Spleen (tissue), 7 donors: ENCODE results near the gene SASS6.

Experiments
- POLR2A ChIP-seq, 3 donors: fragments of 450-650 bp; IDR thresholded peaks; one replicate each; pipeline ENCODE4 v1.5.1; 2017; ENCODE audit warnings: antibody characterized with exemption in 3 of 3, mild to moderate bottlenecking in 1 of 3
- POLR2AphosphoS5 ChIP-seq, 3 donors: sonication (generic); formaldehyde crosslinking; IDR thresholded peaks; one replicate each; pipeline ENCODE4 v1.5.1; 2017; ENCODE audit warnings: antibody characterized with exemption in 3 of 3
- TF ChIP-seq, protein P1 (sequence below), 11 experiments: fragments of 200-600 bp in 7 of 11; fragments of 450-650 bp in 4 of 11; sonication (generic) in 4 of 11; IDR thresholded peaks in 8 of 11; conservative IDR thresholded peaks in 3 of 11; 1 replicate in 7 of 11; 2 replicates in 4 of 11; pipeline versions ENCODE4 v1.4.0 to v1.8.0; 2016 to 2021; ENCODE audit warnings: antibody characterized with exemption in 11 of 11, inconsistent platforms in 4 of 11, mild to moderate bottlenecking in 1 of 11
- donor health status: DM: no; HTN: no; CAD: no; lungs with moderate emphysema.
- donor health status: DM: no; HTN: no; CAD: no.
- donor health status: DM: no; HTN: no; CAD: no.

DNA sequence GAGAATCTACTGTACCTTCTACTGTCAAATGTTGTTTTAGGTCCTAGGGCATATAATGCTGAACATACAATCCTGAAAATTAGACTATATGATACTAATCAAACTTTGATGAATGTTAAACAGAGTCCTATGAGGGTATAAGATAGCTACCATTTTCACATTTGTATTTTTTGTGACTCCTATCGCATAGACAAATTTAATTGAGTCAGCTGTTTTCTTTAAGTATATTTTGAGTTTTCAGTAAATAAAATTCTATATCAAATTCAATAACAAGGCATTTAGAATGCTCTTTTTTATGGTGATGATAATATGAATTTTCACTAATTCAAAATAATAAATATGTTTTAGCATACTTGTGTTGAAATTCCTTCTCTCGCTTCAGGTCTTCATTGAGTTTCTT is 35.3 kb upstream of the SASS6 start:
- TF ChIP-seq POLR2A (IDR thresholded peaks at IDR 0.05) (no peak), POLR2AphosphoS5 (IDR thresholded peaks at IDR 0.05) (no peak)
- TF ChIP-seq, protein P1, sequence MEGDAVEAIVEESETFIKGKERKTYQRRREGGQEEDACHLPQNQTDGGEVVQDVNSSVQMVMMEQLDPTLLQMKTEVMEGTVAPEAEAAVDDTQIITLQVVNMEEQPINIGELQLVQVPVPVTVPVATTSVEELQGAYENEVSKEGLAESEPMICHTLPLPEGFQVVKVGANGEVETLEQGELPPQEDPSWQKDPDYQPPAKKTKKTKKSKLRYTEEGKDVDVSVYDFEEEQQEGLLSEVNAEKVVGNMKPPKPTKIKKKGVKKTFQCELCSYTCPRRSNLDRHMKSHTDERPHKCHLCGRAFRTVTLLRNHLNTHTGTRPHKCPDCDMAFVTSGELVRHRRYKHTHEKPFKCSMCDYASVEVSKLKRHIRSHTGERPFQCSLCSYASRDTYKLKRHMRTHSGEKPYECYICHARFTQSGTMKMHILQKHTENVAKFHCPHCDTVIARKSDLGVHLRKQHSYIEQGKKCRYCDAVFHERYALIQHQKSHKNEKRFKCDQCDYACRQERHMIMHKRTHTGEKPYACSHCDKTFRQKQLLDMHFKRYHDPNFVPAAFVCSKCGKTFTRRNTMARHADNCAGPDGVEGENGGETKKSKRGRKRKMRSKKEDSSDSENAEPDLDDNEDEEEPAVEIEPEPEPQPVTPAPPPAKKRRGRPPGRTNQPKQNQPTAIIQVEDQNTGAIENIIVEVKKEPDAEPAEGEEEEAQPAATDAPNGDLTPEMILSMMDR (IDR thresholded peaks at IDR 0.05 in 8 of 11, conservative IDR thresholded peaks at IDR 0.05 in 3 of 11): no peak
